VCaP (cell line): Measurements from ENCODE around the gene MMP27.

Source experiments
- H3K27ac ChIP-seq: fragments of 450-650 bp; 2 replicates; pipeline ENCODE4 v1.5.1; 2017
- CTCF ChIP-seq: fragments of 450-650 bp; conservative IDR thresholded peaks from 2 replicates; pipeline ENCODE4 v1.5.1; 2017; ENCODE audit warnings: mild to moderate bottlenecking, moderate library complexity

Gene MMP27

GRCh38 chr11:102712137-102712536 is 6.6 kb upstream of the MMP27 start:
- TF ChIP-seq CTCF = no peak
- no peak overlapping the region for H3K27ac ChIP-seq

DNA sequence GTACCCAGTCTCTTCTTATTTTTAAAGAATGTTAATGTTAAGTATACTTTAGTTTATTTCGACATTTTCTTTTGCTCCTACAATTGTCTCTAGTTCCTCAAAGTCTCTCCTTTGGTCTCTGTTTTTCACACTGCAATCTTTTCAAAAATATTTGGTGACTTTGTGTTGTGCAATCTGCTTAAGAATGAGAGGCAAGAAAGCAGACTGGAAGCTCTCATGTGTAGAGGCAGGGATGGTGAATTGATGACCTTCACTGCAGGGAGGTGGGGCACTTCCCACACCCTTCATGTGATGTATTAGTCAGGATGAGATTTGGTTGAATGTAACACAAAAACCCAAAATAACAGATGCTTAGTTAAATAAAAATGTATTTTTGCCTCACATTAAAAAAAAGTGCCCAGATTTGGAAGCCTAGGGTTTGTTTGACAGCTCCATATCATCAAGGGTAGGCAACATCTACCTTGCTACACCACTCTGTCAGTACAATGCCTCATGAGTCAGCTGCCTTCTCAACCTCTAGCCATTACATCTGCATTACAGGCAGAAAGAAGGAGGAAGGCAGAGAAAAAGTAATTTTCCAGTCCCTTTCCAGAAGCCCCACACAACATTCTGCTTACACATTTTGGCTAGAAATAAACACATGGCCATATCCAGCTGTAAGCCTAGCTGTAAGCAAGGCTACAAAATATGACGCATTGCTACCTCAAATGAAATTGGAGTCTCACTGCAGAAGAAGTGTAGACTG is 3.8 kb upstream of the MMP27 start:
- no peak for TF ChIP-seq CTCF
- no peak overlapping the region for H3K27ac ChIP-seq

- no peak overlapping the region for H3K27ac ChIP-seq
- TF ChIP-seq CTCF = no peak
Measured at GRCh38 chr11:102708654-102709053, 3.1 kb upstream of the MMP27 start.

DNA sequence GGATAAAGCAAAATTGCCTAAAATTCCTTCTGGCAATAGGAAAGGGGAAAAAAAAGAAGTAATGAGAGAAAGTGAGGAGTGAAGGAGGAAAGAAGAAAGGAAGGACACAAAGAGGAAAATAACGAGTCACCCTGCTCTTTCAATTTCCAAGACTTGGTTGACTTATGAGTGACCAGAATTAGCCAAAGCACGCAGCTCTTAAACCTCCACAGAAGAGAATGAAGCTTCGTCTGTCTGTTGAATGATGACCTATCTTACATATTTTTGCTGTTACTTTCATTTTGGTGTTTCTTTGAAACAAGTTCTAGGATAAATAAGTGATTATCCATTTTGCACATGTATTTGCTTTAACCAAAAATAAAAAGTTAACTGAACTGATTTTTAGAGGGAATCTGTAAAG is 728 bp downstream of the MMP27 start:
- no peak overlapping the region for H3K27ac ChIP-seq
- TF ChIP-seq CTCF = no peak

- no peak overlapping the region for H3K27ac ChIP-seq
- TF ChIP-seq CTCF = no peak
Measured at GRCh38 chr11:102703826-102704493, 1.6 kb downstream of the MMP27 start.

GRCh38 chr11:102695201-102695600 is 10.4 kb downstream of the MMP27 start:
- TF ChIP-seq CTCF = no peak
- H3K27ac ChIP-seq = no peak overlapping the region

DNA sequence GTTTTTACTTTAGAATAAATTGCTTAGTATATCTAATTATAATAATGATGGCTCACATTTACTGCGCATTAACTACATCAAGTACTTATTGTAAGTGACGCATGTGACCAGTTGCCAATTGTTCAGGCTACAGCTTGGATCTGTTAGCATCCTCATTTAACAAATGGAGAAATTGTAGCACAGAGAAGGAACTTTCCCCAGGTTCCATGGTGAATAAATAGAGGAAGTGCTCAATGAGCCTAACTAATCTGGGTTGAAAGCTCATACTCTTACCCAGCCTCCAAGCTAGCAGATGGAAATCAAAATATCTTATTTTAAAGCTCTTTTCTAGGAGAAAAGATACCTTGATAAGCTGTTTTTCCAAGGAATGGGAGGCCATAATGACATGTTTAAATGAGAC is 19.8 kb downstream of the MMP27 start:
- no peak for TF ChIP-seq CTCF
- no peak overlapping the region for H3K27ac ChIP-seq
